Body of pancreas (tissue), 4 donors: ENCODE measurements around the gene GALNT17.

ENCODE experiments used
- POLR2A ChIP-seq, 3 donors: fragments of 450-650 bp; IDR thresholded peaks; one replicate each; pipeline ENCODE4 v1.6.1; 2016; ENCODE audit warnings: antibody characterized with exemption in 3 of 3, mild to moderate bottlenecking in 2 of 3
- TF ChIP-seq, protein P1 (sequence below), 7 experiments: fragments of 450-650 bp in 4 of 7; fragments of 200-600 bp in 3 of 7; sonication (generic) in 3 of 7; IDR thresholded peaks; one replicate each; pipeline ENCODE4 v1.5.1; 2016 to 2019; ENCODE audit warnings: antibody characterized with exemption in 7 of 7

DNA sequence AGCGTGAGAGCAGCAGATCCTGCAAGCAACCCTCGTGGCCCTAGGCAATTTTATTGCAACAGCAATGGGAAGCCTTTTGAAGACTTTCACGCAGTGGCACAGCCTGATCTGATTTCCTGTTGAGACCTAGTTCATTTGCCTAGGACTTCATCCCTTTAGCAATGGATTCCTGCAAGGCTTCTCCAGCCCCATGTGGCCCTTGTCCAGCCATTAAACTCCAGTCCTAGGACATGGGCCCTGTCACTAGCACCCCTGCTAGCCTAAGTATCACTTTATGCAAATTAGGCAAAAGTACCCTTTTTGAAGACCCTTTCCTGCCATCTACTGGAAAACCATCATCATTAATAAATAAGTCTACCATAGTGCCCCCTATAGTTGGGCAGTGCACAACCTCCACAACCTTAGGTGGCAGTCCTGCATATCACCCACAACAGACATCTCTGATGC, 379.4 kb downstream of the GALNT17 start:
- TF ChIP-seq POLR2A (IDR thresholded peaks at IDR 0.05) = no peak
- TF ChIP-seq, protein P1, sequence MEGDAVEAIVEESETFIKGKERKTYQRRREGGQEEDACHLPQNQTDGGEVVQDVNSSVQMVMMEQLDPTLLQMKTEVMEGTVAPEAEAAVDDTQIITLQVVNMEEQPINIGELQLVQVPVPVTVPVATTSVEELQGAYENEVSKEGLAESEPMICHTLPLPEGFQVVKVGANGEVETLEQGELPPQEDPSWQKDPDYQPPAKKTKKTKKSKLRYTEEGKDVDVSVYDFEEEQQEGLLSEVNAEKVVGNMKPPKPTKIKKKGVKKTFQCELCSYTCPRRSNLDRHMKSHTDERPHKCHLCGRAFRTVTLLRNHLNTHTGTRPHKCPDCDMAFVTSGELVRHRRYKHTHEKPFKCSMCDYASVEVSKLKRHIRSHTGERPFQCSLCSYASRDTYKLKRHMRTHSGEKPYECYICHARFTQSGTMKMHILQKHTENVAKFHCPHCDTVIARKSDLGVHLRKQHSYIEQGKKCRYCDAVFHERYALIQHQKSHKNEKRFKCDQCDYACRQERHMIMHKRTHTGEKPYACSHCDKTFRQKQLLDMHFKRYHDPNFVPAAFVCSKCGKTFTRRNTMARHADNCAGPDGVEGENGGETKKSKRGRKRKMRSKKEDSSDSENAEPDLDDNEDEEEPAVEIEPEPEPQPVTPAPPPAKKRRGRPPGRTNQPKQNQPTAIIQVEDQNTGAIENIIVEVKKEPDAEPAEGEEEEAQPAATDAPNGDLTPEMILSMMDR (IDR thresholded peaks at IDR 0.05) = peak in 3 of 7 experiments; percentile 16 to 41 (median 25)
